HCT116 (cell line): ENCODE measurements around the gene TBX22. TPM values are rescaled to one million over a fixed set of nuclear protein-coding genes. Genes with fewer than 3 reads are reported as not detected.

Source experiments
- ATAC-seq: fragments of 200-7000 bp; cut with Tn5 transposase; 2 replicates; pipeline ENCODE4 v1.9.1; 2020; ENCODE audit warnings: mild to moderate bottlenecking, moderate library complexity
- BruUV-seq: library from RNA; stranded (reverse); fragments of 400-500 nt; replicated peaks from 2 replicates; lab custom pipeline; 2021; lab: Mats Ljungman, UMichigan
- CTCF ChIA-PET: fragments of 300-600 bp; sonication (Branson Sonifier 250); formaldehyde crosslinking; loops from one replicate; lab custom pipeline; 2021; ENCODE audit warnings: antibody characterized with exemption; lab: Charles Lee
- POLR2A ChIA-PET: fragments of 300-600, 350-600 bp; sonication (Branson Sonifier 250); formaldehyde crosslinking; loops from one replicate; lab custom pipeline; 2021; ENCODE audit warnings: antibody characterized with exemption; lab: Charles Lee
- RAD21 ChIA-PET, 2 experiments: fragments of 300-600 bp; sonication (Branson Sonifier 250); formaldehyde crosslinking; loops; one replicate each; lab custom pipeline; 2023; ENCODE audit warnings: low total read pairs in 2 of 2; ENCODE audit not compliant: uncharacterized antibody in 2 of 2, unreplicated experiment in 2 of 2, low non-redundant PET in 1 of 2; lab: Charles Lee
- DNase-seq: peaks from one replicate; pipeline ENCODE4 v3.0.0-alpha.2; 2010; ENCODE audit warnings: low read depth, low spot score
- H2AFZ ChIP-seq: fragments of 200-600 bp; shearing (Covaris generic), sonication (generic); 2 replicates; pipeline ENCODE4 v1.6.1; 2017; ENCODE audit warnings: low read depth, mixed run types, mixed read lengths, antibody characterized with exemption, low read length; ENCODE audit not compliant: poor library complexity, severe bottlenecking
- H3K27ac ChIP-seq: 2 replicates; pipeline ENCODE4 v1.5.1; 2012; ENCODE audit warnings: low read depth, low read length
- H3K27me3 ChIP-seq: fragments of 200-600 bp; sonication (generic); 2 replicates; pipeline ENCODE4 v1.6.1; 2016; ENCODE audit warnings: mixed run types, low read length, mixed read lengths; ENCODE audit not compliant: insufficient read depth
- H3K36me3 ChIP-seq, 2 experiments: fragments of 200-500 bp in 1 of 2; fragments of 200-600 bp in 1 of 2; sonication (Bioruptor generic) in 1 of 2; sonication (generic) in 1 of 2; 2 replicates each; pipeline versions ENCODE4 v1.5.1 to v1.6.1; 2014 to 2016; ENCODE audit warnings: low read length in 2 of 2, inconsistent platforms in 1 of 2, mixed read lengths in 1 of 2, mixed run types in 1 of 2; ENCODE audit not compliant: insufficient read depth in 2 of 2, control insufficient read depth in 1 of 2
- H3K4me1 ChIP-seq, 2 experiments: fragments of 200-600 bp in 1 of 2; sonication (generic) in 1 of 2; 2 replicates each; pipeline versions ENCODE4 v1.5.1 to v1.6.1; 2012 to 2017; ENCODE audit warnings: low read length in 2 of 2, inconsistent platforms in 1 of 2, mild to moderate bottlenecking in 1 of 2, mixed read lengths in 1 of 2, mixed run types in 1 of 2, moderate library complexity in 1 of 2; ENCODE audit not compliant: insufficient read depth in 2 of 2, control insufficient read depth in 1 of 2
- H3K4me2 ChIP-seq: fragments of 200-600 bp; sonication (generic); 2 replicates; pipeline ENCODE4 v1.6.1; 2017; ENCODE audit warnings: mixed run types, low read length, mixed read lengths
- H3K4me3 ChIP-seq, 2 experiments: fragments of 200-600 bp in 1 of 2; sonication (generic) in 1 of 2; replicated peaks in 1 of 2; 2 replicates each; pipeline ENCODE4 v1.5.1; 2011 to 2016; ENCODE audit warnings: low read length in 2 of 2, control low read depth in 1 of 2, low read depth in 1 of 2, mild to moderate bottlenecking in 1 of 2, mixed read lengths in 1 of 2, mixed run types in 1 of 2
- H3K79me2 ChIP-seq: fragments of 200-600 bp; sonication (generic); 2 replicates; pipeline ENCODE4 v1.6.1; 2017; ENCODE audit warnings: mild to moderate bottlenecking, mixed run types, low read length, moderate library complexity, mixed read lengths; ENCODE audit not compliant: insufficient read depth
- H3K9ac ChIP-seq: fragments of 200-600 bp; sonication (generic); 2 replicates; pipeline ENCODE4 v1.6.1; 2016; ENCODE audit warnings: low read length, mixed read lengths
- H3K9me2 ChIP-seq: fragments of 200-600 bp; sonication (generic), shearing (Covaris generic); 2 replicates; pipeline ENCODE4 v1.6.1; 2017; ENCODE audit warnings: mixed run types, mild to moderate bottlenecking, moderate library complexity; ENCODE audit not compliant: insufficient read depth
- H3K9me3 ChIP-seq, 2 experiments: fragments of 200-500 bp in 1 of 2; fragments of 200-600 bp in 1 of 2; sonication (Bioruptor generic) in 1 of 2; sonication (generic) in 1 of 2; 2 replicates each; pipeline ENCODE4 v1.6.1; 2014 to 2017; ENCODE audit warnings: low read length in 2 of 2, mixed read lengths in 2 of 2, inconsistent platforms in 1 of 2, low read depth in 1 of 2, mild to moderate bottlenecking in 1 of 2, mixed run types in 1 of 2, moderate library complexity in 1 of 2; ENCODE audit not compliant: control insufficient read depth in 1 of 2, insufficient read depth in 1 of 2
- H4K20me1 ChIP-seq: fragments of 200-600 bp; sonication (generic), shearing (Covaris generic); 2 replicates; pipeline ENCODE4 v1.6.1; 2017; ENCODE audit warnings: mixed run types, mild to moderate bottlenecking, moderate library complexity; ENCODE audit not compliant: insufficient read depth
- ATF3 ChIP-seq: IDR thresholded peaks from 2 replicates; pipeline ENCODE4 v1.6.1; 2012
- CBX3 ChIP-seq: IDR thresholded peaks from 2 replicates; pipeline ENCODE4 v1.6.1; 2012; ENCODE audit warnings: low read depth
- CTCF ChIP-seq, 3 experiments: fragments of 200-600 bp in 1 of 3; sonication (generic) in 1 of 3; IDR thresholded peaks in 2 of 3; conservative IDR thresholded peaks in 1 of 3; 2 replicates each; pipeline ENCODE4 v1.5.1; 2012 to 2017; ENCODE audit warnings: low read depth in 2 of 3, low read length in 2 of 3, antibody characterized with exemption in 1 of 3, borderline replicate concordance in 1 of 3, control low read depth in 1 of 3, mild to moderate bottlenecking in 1 of 3, mixed read lengths in 1 of 3, mixed run types in 1 of 3, moderate library complexity in 1 of 3; ENCODE audit not compliant: insufficient read depth in 1 of 3
- EGR1 ChIP-seq: IDR thresholded peaks from 2 replicates; pipeline ENCODE4 v1.6.1; 2012; ENCODE audit warnings: low read depth
- ELF1 ChIP-seq: IDR thresholded peaks from 2 replicates; pipeline ENCODE4 v1.6.1; 2012; ENCODE audit warnings: low read depth, borderline replicate concordance
- EZH2phosphoT487 ChIP-seq: fragments of 200-600 bp; IDR thresholded peaks from 2 replicates; pipeline ENCODE4 v1.6.1; 2018; ENCODE audit warnings: antibody characterized with exemption, borderline replicate concordance
- FOSL1 ChIP-seq: IDR thresholded peaks from 2 replicates; pipeline ENCODE4 v1.6.1; 2012; ENCODE audit warnings: low read depth
- JUND ChIP-seq: IDR thresholded peaks from 2 replicates; pipeline ENCODE4 v1.6.1; 2012
- POLR2A ChIP-seq: IDR thresholded peaks from 2 replicates; pipeline ENCODE4 v1.7.0; 2011; ENCODE audit warnings: borderline replicate concordance; ENCODE audit not compliant: insufficient read depth, insufficient read length; ENCODE audit errors: extremely low read depth
- POLR2AphosphoS5 ChIP-seq: IDR thresholded peaks from 2 replicates; pipeline ENCODE4 v1.6.1; 2011; ENCODE audit warnings: mild to moderate bottlenecking, low read depth, low read length, moderate library complexity
- RAD21 ChIP-seq: IDR thresholded peaks from 2 replicates; pipeline ENCODE4 v1.6.1; 2012; ENCODE audit warnings: low read depth, mild to moderate bottlenecking
- TCF7L2 ChIP-seq: IDR thresholded peaks from 2 replicates; pipeline ENCODE4 v1.7.0; 2011; ENCODE audit warnings: borderline replicate concordance, inconsistent platforms; ENCODE audit not compliant: insufficient read depth, insufficient read length; ENCODE audit errors: extremely low read depth
- YY1 ChIP-seq: IDR thresholded peaks from 2 replicates; pipeline ENCODE4 v1.6.1; 2011; ENCODE audit warnings: low read length, low read depth, moderate library complexity, mild to moderate bottlenecking; ENCODE audit not compliant: insufficient replicate concordance; ENCODE audit errors: extremely low read depth
- ZBTB33 ChIP-seq: IDR thresholded peaks from 2 replicates; pipeline ENCODE4 v1.6.1; 2011; ENCODE audit warnings: mild to moderate bottlenecking, low read length, moderate library complexity; ENCODE audit not compliant: insufficient replicate concordance; ENCODE audit errors: extremely low read depth
- ZNF274 ChIP-seq: fragments of 200-500 bp; sonication (Bioruptor generic); IDR thresholded peaks from 2 replicates; pipeline ENCODE4 v1.6.1; 2014; ENCODE audit warnings: mild to moderate bottlenecking, low read depth, low read length, inconsistent platforms
- intact Hi-C: fragments of 100-400 bp; cut with micrococcal nuclease; formaldehyde crosslinking; loops from 2 replicates; pipeline ENCODE4 v1.10.0; 2022
- total RNA-seq: library from RNA; stranded (reverse); gene quantifications from one replicate; pipeline ENCODE4 v1.2.1, GENCODE V29; 2021; ENCODE audit not compliant: unreplicated experiment

TBX22 gene
- total RNA-seq, 1 experiment from 2014 or later = not detected

- Histone ChIP-seq H3K27me3 (no peaks in the 10 kb centered on the region), H3K4me1 (no peaks in the 10 kb centered on the region), H3K27ac (no peak overlapping the region), H3K36me3 (no peaks in the 10 kb centered on the region), H3K9me3 (no peaks in the 10 kb centered on the region), H3K4me3 (no peak overlapping the region), H3K4me2 (no peak overlapping the region), H3K79me2 (no peaks in the 10 kb centered on the region), H4K20me1 (no peaks in the 10 kb centered on the region), H2AFZ (no peak overlapping the region), H3K9ac (no peak overlapping the region), H3K9me2 (no peaks in the 10 kb centered on the region)
- CTCF ChIA-PET = no interaction called here
- DNase-seq = no peak
- POLR2A ChIA-PET = no interaction called here
- TF ChIP-seq POLR2A (no peak), CTCF (IDR thresholded peaks at IDR 0.05 in 2 of 3, conservative IDR thresholded peaks at IDR 0.05 in 1 of 3; ENCODE audit: borderline replicate concordance in 1 of 3, insufficient read depth in 1 of 3, low read depth in 2 of 3, low read length in 2 of 3) (no peak), TCF7L2 (no peak), POLR2AphosphoS5 (no peak), JUND (no peak), ELF1 (no peak), RAD21 (no peak), ZBTB33 (no peak), YY1 (no peak), EZH2phosphoT487 (no peak), FOSL1 (no peak), CBX3 (no peak), ZNF274 (no peak), EGR1 (no peak), ATF3 (no peak)
- RAD21 ChIA-PET = no interaction called here
- no peak for ATAC-seq
- BruUV-seq = no TSS peak
- intact Hi-C loops = no loop called here
These were observed 1.6 kb downstream of the TBX22 start for GRCh38 chrX:80016182-80016581.
